Effector memory CD4-positive, alpha-beta T cell (primary cell): ENCODE data around the gene TMEM61.
"Not testable (repeated sequence)": the region's sequence is repeated elsewhere in the genome, so short reads cannot be mapped to it uniquely, and the experiment has no call there.

Experiments
- DNase-seq, 3 donors: peaks; one replicate each; pipeline ENCODE4 v3.0.0-alpha.2; 2020
- H3K27ac ChIP-seq: 2 replicates; pipeline ENCODE4 v1.7.0; 2013; ENCODE audit warnings: mild to moderate bottlenecking, low read length, moderate library complexity; ENCODE audit not compliant: insufficient read depth, poor library complexity, severe bottlenecking
- H3K27me3 ChIP-seq: replicated peaks from 2 replicates; pipeline ENCODE4 v1.7.0; 2013; ENCODE audit warnings: mild to moderate bottlenecking, low read length; ENCODE audit not compliant: insufficient read depth, control insufficient read depth, poor library complexity, severe bottlenecking
- H3K36me3 ChIP-seq: 2 replicates; pipeline ENCODE4 v1.7.0; 2013; ENCODE audit warnings: mild to moderate bottlenecking, low read length, moderate library complexity; ENCODE audit not compliant: control insufficient read depth, insufficient read depth
- H3K4me1 ChIP-seq: 2 replicates; pipeline ENCODE4 v1.7.0; 2013; ENCODE audit warnings: low read length, mild to moderate bottlenecking; ENCODE audit not compliant: control insufficient read depth, insufficient read depth, poor library complexity, severe bottlenecking
- H3K4me3 ChIP-seq: 2 replicates; pipeline ENCODE4 v1.7.0; 2013; ENCODE audit warnings: low read length, low read depth, mild to moderate bottlenecking; ENCODE audit not compliant: insufficient read depth, poor library complexity, severe bottlenecking
- H3K9me3 ChIP-seq: 2 replicates; pipeline ENCODE4 v1.7.0; 2013; ENCODE audit warnings: mild to moderate bottlenecking, low read length, moderate library complexity; ENCODE audit not compliant: control insufficient read depth
- total RNA-seq, 3 donors: gene quantifications; one replicate each; lab custom pipeline; 2026; lab: John Stamatoyannopoulos, UW

TMEM61 gene
- 0 reads per million in 3 donors for total RNA-seq

- Histone ChIP-seq H3K27me3 (peaks cover 5% of the 10 kb centered on the region), H3K4me3 (no peak within 1 kb of the TSS), H3K36me3 (no peaks in the 10 kb centered on the region), H3K27ac (no peak within 1 kb of the TSS), H3K4me1 (no peaks in the 10 kb centered on the region), H3K9me3 (no peaks in the 10 kb centered on the region)
- DNase-seq = no peak
Measured at GRCh38 chr1:54980528-54981241, at the start of gene TMEM61. Gene TMEM61, plus strand, starts transcription at chr1:54980628. Its CDS starts 438 bp downstream, at chr1:54981066.

GRCh38 chr1:54931275-54931840, 49.1 kb upstream of the TMEM61 start:
- H3K4me3 ChIP-seq = no peak overlapping the region
- no peak overlapping the region for H3K27ac ChIP-seq
- H3K36me3 ChIP-seq = no peaks in the 10 kb centered on the region
- DNase-seq = no peak
- no peaks in the 10 kb centered on the region for H3K4me1 ChIP-seq
- H3K27me3 ChIP-seq = no peaks in the 10 kb centered on the region
- H3K9me3 ChIP-seq = no peaks in the 10 kb centered on the region

- H3K27me3 ChIP-seq, H3K4me3 ChIP-seq, DNase-seq, H3K27ac ChIP-seq, H3K4me1 ChIP-seq, H3K9me3 ChIP-seq, H3K36me3 ChIP-seq: not testable (repeated sequence)
Measured at GRCh38 chr1:54934081-54934480, 46.3 kb upstream of the TMEM61 start.

- H3K4me3 ChIP-seq = no peak overlapping the region
- H3K27ac ChIP-seq = no peak overlapping the region
- H3K4me1 ChIP-seq = no peaks in the 10 kb centered on the region
- DNase-seq = no peak
- no peaks in the 10 kb centered on the region for H3K27me3 ChIP-seq
- no peaks in the 10 kb centered on the region for H3K9me3 ChIP-seq
- no peaks in the 10 kb centered on the region for H3K36me3 ChIP-seq
Measured at GRCh38 chr1:54934869-54935268, 45.6 kb upstream of the TMEM61 start.

- no peak for DNase-seq
- Histone ChIP-seq H3K36me3 (no peaks in the 10 kb centered on the region), H3K27ac (no peak overlapping the region), H3K4me3 (no peak overlapping the region), H3K9me3 (no peaks in the 10 kb centered on the region), H3K27me3 (no peaks in the 10 kb centered on the region), H3K4me1 (no peaks in the 10 kb centered on the region)
Measured at GRCh38 chr1:54936791-54937190, 43.6 kb upstream of the TMEM61 start.

- no peaks in the 10 kb centered on the region for H3K4me1 ChIP-seq
- no peak overlapping the region for H3K27ac ChIP-seq
- no peaks in the 10 kb centered on the region for H3K36me3 ChIP-seq
- no peak for DNase-seq
- no peaks in the 10 kb centered on the region for H3K9me3 ChIP-seq
- no peak overlapping the region for H3K4me3 ChIP-seq
- no peaks in the 10 kb centered on the region for H3K27me3 ChIP-seq
Measured at GRCh38 chr1:54937469-54937868, 43.0 kb upstream of the TMEM61 start.

GRCh38 chr1:54938955-54939354, 41.5 kb upstream of the TMEM61 start:
- not testable (repeated sequence) for H3K36me3 ChIP-seq, H3K27me3 ChIP-seq, H3K9me3 ChIP-seq, H3K4me3 ChIP-seq, H3K4me1 ChIP-seq, DNase-seq, H3K27ac ChIP-seq

- Histone ChIP-seq H3K9me3 (no peaks in the 10 kb centered on the region), H3K36me3 (no peaks in the 10 kb centered on the region), H3K4me1 (no peaks in the 10 kb centered on the region), H3K27me3 (no peaks in the 10 kb centered on the region), H3K4me3 (no peak overlapping the region), H3K27ac (no peak overlapping the region)
- no peak for DNase-seq
Measured at GRCh38 chr1:54940042-54940441, 40.4 kb upstream of the TMEM61 start.

- no peak for DNase-seq
- no peak overlapping the region for H3K27ac ChIP-seq
- no peaks in the 10 kb centered on the region for H3K36me3 ChIP-seq
- no peak overlapping the region for H3K4me3 ChIP-seq
- no peaks in the 10 kb centered on the region for H3K4me1 ChIP-seq
- H3K27me3 ChIP-seq = no peaks in the 10 kb centered on the region
- no peaks in the 10 kb centered on the region for H3K9me3 ChIP-seq
Measured at GRCh38 chr1:54942976-54943375, 37.5 kb upstream of the TMEM61 start.

- H3K36me3 ChIP-seq = no peaks in the 10 kb centered on the region
- H3K4me3 ChIP-seq = no peak overlapping the region
- H3K4me1 ChIP-seq = no peaks in the 10 kb centered on the region
- no peak overlapping the region for H3K27ac ChIP-seq
- DNase-seq = peak; percentile 28 to 51 (median 30)
- H3K9me3 ChIP-seq = no peaks in the 10 kb centered on the region
- no peaks in the 10 kb centered on the region for H3K27me3 ChIP-seq
Measured at GRCh38 chr1:54944610-54945392, 35.6 kb upstream of the TMEM61 start.
